Esophagus squamous epithelium (tissue), 4 donors: Measurements from ENCODE around the gene DYNLRB1.

Source experiments
- CTCF ChIP-seq, 6 experiments: fragments of 450-650 bp in 4 of 6; fragments of 200-600 bp in 2 of 6; sonication (generic) in 2 of 6; IDR thresholded peaks; one replicate each; pipeline ENCODE4 v1.5.1; 2016 to 2019; ENCODE audit warnings: antibody characterized with exemption in 6 of 6, mild to moderate bottlenecking in 4 of 6, moderate library complexity in 4 of 6
- POLR2A ChIP-seq, 4 donors: fragments of 450-650 bp; IDR thresholded peaks; one replicate each; pipeline ENCODE4 v1.6.1; 2017; ENCODE audit warnings: antibody characterized with exemption in 4 of 4, mild to moderate bottlenecking in 4 of 4, moderate library complexity in 3 of 4

GRCh38 chr20:34485068-34485634 is 31.1 kb upstream of the DYNLRB1 start:
- TF ChIP-seq CTCF (IDR thresholded peaks at IDR 0.05): no peak
- TF ChIP-seq POLR2A (IDR thresholded peaks at IDR 0.05): no peak
